HepG2 (cell line): Measurements from ENCODE around the gene CD72. TPM values are rescaled to one million over a fixed set of nuclear protein-coding genes. Genes with fewer than 3 reads are reported as not detected.

Source experiments
- ATAC-seq: fragments of 200-7000 bp; cut with Tn5 transposase; 3 replicates; pipeline ENCODE4 v1.9.1; 2020; ENCODE audit warnings: mild to moderate bottlenecking, moderate library complexity
- BruUV-seq: library from RNA; stranded (reverse); fragments of 400-500 nt; replicated peaks from 2 replicates; lab custom pipeline; 2021; lab: Mats Ljungman, UMichigan
- CTCF ChIA-PET: fragments of 300-600 bp; formaldehyde crosslinking; extraction: SDS; loops from one replicate; lab custom pipeline; 2021; ENCODE audit warnings: low total read pairs, inconsistent platforms, low intra/inter-chr PET ratio; lab: Yijun Ruan, JAX
- POLR2A ChIA-PET: fragments of 350-600 bp; sonication (Branson Sonifier 250); formaldehyde crosslinking; loops from one replicate; lab custom pipeline; 2020; ENCODE audit warnings: antibody characterized with exemption, inconsistent platforms; lab: Yijun Ruan, JAX
- DNase-seq: peaks from one replicate; pipeline ENCODE4 v3.0.0-alpha.2; 2015; ENCODE audit warnings: low spot score
- FAIRE-seq: peaks from 3 replicates; lab custom pipeline; 2011; peaks lifted over from hg19 to GRCh38; lab: Jason Lieb, UNC
- H2AFZ ChIP-seq: one replicate; pipeline ENCODE4 v1.6.1; 2011; ENCODE audit warnings: low read length, inconsistent platforms
- H3K27ac ChIP-seq: fragments of 300-600 bp; 3 replicates; pipeline ENCODE4 v1.8.0; 2011; ENCODE audit warnings: mixed run types, mild to moderate bottlenecking, mixed read lengths, low read length, inconsistent platforms; ENCODE audit not compliant: insufficient read depth; ENCODE audit errors: extremely low read length
- H3K27me3 ChIP-seq, 2 experiments: fragments of 200-600 bp in 1 of 2; 2 replicates in 1 of 2; 3 replicates in 1 of 2; pipeline versions ENCODE4 v1.6.0 to v1.8.0; 2011; ENCODE audit warnings: low read length in 2 of 2, mild to moderate bottlenecking in 2 of 2, moderate library complexity in 2 of 2, inconsistent platforms in 1 of 2; ENCODE audit not compliant: insufficient read depth in 2 of 2, control insufficient read depth in 1 of 2
- H3K36me3 ChIP-seq, 2 experiments: fragments of 200-600 bp in 1 of 2; replicated peaks in 1 of 2; 2 replicates in 1 of 2; 3 replicates in 1 of 2; pipeline versions ENCODE4 v1.5.1 to v1.8.0; 2011; ENCODE audit warnings: low read length in 2 of 2, inconsistent platforms in 1 of 2; ENCODE audit not compliant: insufficient read depth in 2 of 2, control insufficient read depth in 1 of 2
- H3K4me1 ChIP-seq: 2 replicates; pipeline ENCODE4 v1.5.1; 2012; ENCODE audit warnings: low read length, inconsistent platforms; ENCODE audit not compliant: insufficient read depth
- H3K4me2 ChIP-seq: 2 replicates; pipeline ENCODE4 v1.6.0; 2011; ENCODE audit warnings: low read depth, low read length, inconsistent platforms
- H3K4me3 ChIP-seq, 3 experiments: fragments of 200-600 bp in 1 of 3; sonication (generic), shearing (Covaris generic) in 1 of 3; replicated peaks in 1 of 3; 2 replicates each; pipeline ENCODE4 v1.5.1; 2011 to 2016; ENCODE audit warnings: low read length in 3 of 3, inconsistent platforms in 2 of 3, low read depth in 2 of 3, mild to moderate bottlenecking in 2 of 3, control low read depth in 1 of 3, mixed read lengths in 1 of 3; ENCODE audit not compliant: insufficient read depth in 1 of 3
- H3K79me2 ChIP-seq: one replicate; pipeline ENCODE4 v1.6.1; 2011; ENCODE audit warnings: low read length, inconsistent platforms; ENCODE audit not compliant: insufficient read depth
- H3K9ac ChIP-seq: 2 replicates; pipeline ENCODE4 v1.6.0; 2011; ENCODE audit warnings: mild to moderate bottlenecking, low read depth, low read length, inconsistent platforms; ENCODE audit not compliant: insufficient read depth
- H3K9me3 ChIP-seq: 2 replicates; pipeline ENCODE4 v1.5.1; 2012; ENCODE audit warnings: mild to moderate bottlenecking, low read length
- H4K20me1 ChIP-seq: 2 replicates; pipeline ENCODE4 v1.6.0; 2011; ENCODE audit warnings: inconsistent platforms, mild to moderate bottlenecking, low read length, moderate library complexity; ENCODE audit not compliant: insufficient read depth
- ARHGAP35 ChIP-seq: sonication (generic); formaldehyde crosslinking; IDR thresholded peaks from 2 replicates; pipeline ENCODE4 v1.9.0; 2022; ENCODE audit warnings: mild to moderate bottlenecking, inconsistent platforms, moderate library complexity, missing genetic modification reagents, borderline replicate concordance
- ATAD3A ChIP-seq: sonication (generic); formaldehyde crosslinking; IDR thresholded peaks from 2 replicates; pipeline ENCODE4 v1.4.0; 2020; ENCODE audit warnings: missing genetic modification reagents
- CEBPG ChIP-seq: IDR thresholded peaks from 2 replicates; pipeline ENCODE4 v1.6.1; 2016
- RNF2 ChIP-seq: fragments of 450-650 bp; conservative IDR thresholded peaks from 2 replicates; pipeline ENCODE4 v1.6.1; 2016; ENCODE audit warnings: low read depth
- SMYD3 ChIP-seq: sonication (generic); formaldehyde crosslinking; IDR thresholded peaks from 2 replicates; pipeline ENCODE4 v1.8.1; 2023; ENCODE audit warnings: mild to moderate bottlenecking, missing genetic modification reagents
- STAT5B ChIP-seq: sonication (generic); formaldehyde crosslinking; IDR thresholded peaks from 2 replicates; pipeline ENCODE4 v1.4.0; 2020; ENCODE audit warnings: missing genetic modification reagents
- TBX3 ChIP-seq: fragments of 450-650 bp; IDR thresholded peaks from 2 replicates; pipeline ENCODE4 v1.6.1; 2017; ENCODE audit warnings: antibody characterized with exemption, mild to moderate bottlenecking, inconsistent platforms, borderline replicate concordance
- ZBTB39 ChIP-seq: sonication (generic); formaldehyde crosslinking; IDR thresholded peaks from 2 replicates; pipeline ENCODE4 v1.5.0; 2020; ENCODE audit warnings: missing genetic modification reagents
- ZNF235 ChIP-seq: sonication (generic); formaldehyde crosslinking; IDR thresholded peaks from 2 replicates; pipeline ENCODE4 v1.8.1; 2023; ENCODE audit warnings: mild to moderate bottlenecking, missing genetic modification reagents, borderline replicate concordance
- ZNF674 ChIP-seq: sonication (generic); formaldehyde crosslinking; IDR thresholded peaks from 2 replicates; pipeline ENCODE4 v1.5.0; 2020; ENCODE audit warnings: low read depth, mild to moderate bottlenecking, missing genetic modification reagents
- ZNF782 ChIP-seq: sonication (generic); formaldehyde crosslinking; IDR thresholded peaks from 2 replicates; pipeline ENCODE4 v1.4.0; 2020; ENCODE audit warnings: missing genetic modification reagents, mild to moderate bottlenecking, borderline replicate concordance
- WGBS: methylation state at CpG from one replicate; pipeline ENCODE4 v1.1.6; 2017; ENCODE audit warnings: low lambda C conversion rate; 5-methylcytosine and 5-hydroxymethylcytosine counted together
- in situ Hi-C: cut with HindIII; loops from 2 replicates; pipeline ENCODE4 v1.10.0; 2017; ENCODE audit warnings: low pct_unique_long_range_greater_than_20kb; ENCODE audit not compliant: extremely low pct_ligation_motif_present
- intact Hi-C: fragments of 100-400 bp; cut with micrococcal nuclease; formaldehyde crosslinking; loops from one replicate; pipeline ENCODE4 v1.10.0; 2022; ENCODE audit not compliant: unreplicated experiment
- polyA plus RNA-seq, 8 experiments: library from polyadenylated mRNA; depleted of rRNA in 3 of 8; stranded (reverse) in 7 of 8; unstranded in 1 of 8; fragments of >200 nt; fragmentation: Illumina TruSeq in 4 of 8; extraction: Trizol in 4 of 8; gene quantifications; 2 replicates each; pipeline versions ENCODE4 v1.2.1 to v1.2.3, GENCODE V29; 2011 to 2016; ENCODE audit warnings: low read depth in 4 of 8, missing spikeins in 1 of 8, mixed read lengths in 1 of 8; ENCODE audit not compliant: insufficient read depth in 1 of 8
- total RNA-seq, 5 experiments: library from RNA; depleted of rRNA; stranded (reverse); fragments of >200 nt; fragmentation: Illumina TruSeq; extraction: Trizol; gene quantifications; 2 replicates each; pipeline ENCODE4 v1.2.3, GENCODE V29; 2016; ENCODE audit warnings: low read depth in 1 of 5
- TF ChIP-seq, protein P1 (sequence below): sonication (generic); formaldehyde crosslinking; IDR thresholded peaks from 2 replicates; pipeline ENCODE4 v1.4.0; 2020; ENCODE audit warnings: missing genetic modification reagents
- TF ChIP-seq, protein P2 (sequence below): sonication (generic); formaldehyde crosslinking; IDR thresholded peaks from 2 replicates; pipeline ENCODE4 v1.8.0; 2022; ENCODE audit warnings: mild to moderate bottlenecking, missing genetic modification reagents; ENCODE audit not compliant: insufficient replicate concordance
- TF ChIP-seq, protein P3 (sequence below): sonication (generic); formaldehyde crosslinking; IDR thresholded peaks from 2 replicates; pipeline ENCODE4 v1.4.0; 2020; ENCODE audit warnings: mild to moderate bottlenecking, low read depth, missing genetic modification reagents

The CD72 gene
- total and polyA plus RNA-seq, 2 of the 13 experiments (the other 11 are each of a cell fraction or from before 2014, with no cell fraction given): 0.18 to 1.1 TPM

DNA sequence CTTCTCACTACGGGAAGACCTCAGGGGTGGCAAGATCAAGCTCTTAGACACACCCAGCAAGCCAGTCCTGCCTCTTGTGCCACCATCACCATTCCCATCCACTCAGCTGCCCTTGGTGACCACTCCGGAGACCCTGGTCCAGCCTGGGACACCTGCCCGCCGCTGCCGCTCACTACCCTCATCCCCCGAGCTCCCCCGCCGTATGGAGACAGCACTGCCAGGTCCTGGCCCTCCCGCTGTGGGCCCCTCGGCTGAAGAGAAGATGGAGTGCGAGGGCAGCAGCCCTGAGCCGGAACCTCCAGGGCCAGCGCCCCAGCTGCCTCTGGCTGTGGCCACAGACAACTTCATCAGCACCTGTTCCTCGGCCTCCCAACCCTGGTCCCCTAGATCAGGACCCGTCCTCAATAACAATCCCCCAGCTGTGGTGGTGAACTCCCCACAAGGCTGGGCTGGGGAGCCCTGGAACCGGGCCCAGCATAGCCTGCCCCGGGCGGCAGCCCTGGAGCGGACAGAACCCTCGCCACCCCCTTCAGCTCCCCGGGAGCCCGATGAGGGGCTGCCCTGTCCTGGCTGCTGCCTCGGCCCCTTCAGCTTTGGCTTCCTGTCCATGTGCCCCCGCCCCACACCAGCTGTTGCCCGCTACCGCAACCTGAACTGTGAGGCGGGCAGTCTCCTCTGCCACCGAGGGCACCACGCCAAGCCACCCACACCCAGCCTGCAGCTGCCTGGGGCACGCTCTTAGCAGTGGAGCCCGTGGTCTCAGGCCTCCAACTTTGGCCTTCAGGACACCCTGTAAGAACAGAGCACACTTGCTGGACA, 9.0 kb downstream of the CD72 start (continued):
- TF ChIP-seq, protein P1, sequence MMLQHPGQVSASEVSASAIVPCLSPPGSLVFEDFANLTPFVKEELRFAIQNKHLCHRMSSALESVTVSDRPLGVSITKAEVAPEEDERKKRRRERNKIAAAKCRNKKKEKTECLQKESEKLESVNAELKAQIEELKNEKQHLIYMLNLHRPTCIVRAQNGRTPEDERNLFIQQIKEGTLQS (CRISPR knock-in tag): no peak
- TF ChIP-seq STAT5B (no peak), ATAD3A (CRISPR knock-in tag) (no peak), CEBPG (no peak), SMYD3 (no peak), TBX3 (no peak), RNF2 (no peak), ZNF235 (CRISPR knock-in tag) (no peak)
- TF ChIP-seq, protein P2, sequence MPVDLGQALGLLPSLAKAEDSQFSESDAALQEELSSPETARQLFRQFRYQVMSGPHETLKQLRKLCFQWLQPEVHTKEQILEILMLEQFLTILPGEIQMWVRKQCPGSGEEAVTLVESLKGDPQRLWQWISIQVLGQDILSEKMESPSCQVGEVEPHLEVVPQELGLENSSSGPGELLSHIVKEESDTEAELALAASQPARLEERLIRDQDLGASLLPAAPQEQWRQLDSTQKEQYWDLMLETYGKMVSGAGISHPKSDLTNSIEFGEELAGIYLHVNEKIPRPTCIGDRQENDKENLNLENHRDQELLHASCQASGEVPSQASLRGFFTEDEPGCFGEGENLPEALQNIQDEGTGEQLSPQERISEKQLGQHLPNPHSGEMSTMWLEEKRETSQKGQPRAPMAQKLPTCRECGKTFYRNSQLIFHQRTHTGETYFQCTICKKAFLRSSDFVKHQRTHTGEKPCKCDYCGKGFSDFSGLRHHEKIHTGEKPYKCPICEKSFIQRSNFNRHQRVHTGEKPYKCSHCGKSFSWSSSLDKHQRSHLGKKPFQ (CRISPR knock-in tag): no peak
- TF ChIP-seq, protein P3, sequence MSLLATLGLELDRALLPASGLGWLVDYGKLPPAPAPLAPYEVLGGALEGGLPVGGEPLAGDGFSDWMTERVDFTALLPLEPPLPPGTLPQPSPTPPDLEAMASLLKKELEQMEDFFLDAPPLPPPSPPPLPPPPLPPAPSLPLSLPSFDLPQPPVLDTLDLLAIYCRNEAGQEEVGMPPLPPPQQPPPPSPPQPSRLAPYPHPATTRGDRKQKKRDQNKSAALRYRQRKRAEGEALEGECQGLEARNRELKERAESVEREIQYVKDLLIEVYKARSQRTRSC (CRISPR knock-in tag): no peak
- TF ChIP-seq, all 625 proteins: peak for 0

GRCh38 chr9:35608221-35608620, 10.0 kb downstream of the CD72 start:
- FAIRE-seq: no peak
- H3K27me3 ChIP-seq: peaks cover 0 to 1% of the 10 kb centered on the region in 2 experiments; a peak in 3 of 5 replicates
- DNase-seq: no peak
- CTCF ChIA-PET: no interaction called here
- H3K79me2 ChIP-seq: peaks cover 4% of the 10 kb centered on the region
- no peak overlapping the region for H3K4me3 ChIP-seq
- WGBS: 100% methylated on average over 2 of the region's 7 CpGs
- POLR2A ChIA-PET: interaction anchor here (0.9 kb wide), 1 partner anchor 38 kb away, joined by 3 read pairs; no protein-coding TSS in a partner anchor
- no TSS peak for BruUV-seq
- H3K4me1 ChIP-seq: peaks cover 17% of the 10 kb centered on the region
- no peak overlapping the region for H3K27ac ChIP-seq
- no peak overlapping the region for H3K9ac ChIP-seq
- H3K4me2 ChIP-seq: no peak overlapping the region
- no peak for ATAC-seq
- no peaks in the 10 kb centered on the region for H3K9me3 ChIP-seq
- in situ Hi-C loops (no loop called here), intact Hi-C loops (no loop called here)
- peaks cover 3 to 14% of the 10 kb centered on the region in 2 experiments; a peak in 3 of 5 replicates for H3K36me3 ChIP-seq
- H4K20me1 ChIP-seq: no peaks in the 10 kb centered on the region; the same call in 1 of the 2 replicates
- no peak overlapping the region for H2AFZ ChIP-seq
- TF ChIP-seq ZNF782 (CRISPR knock-in tag) (no peak), ZBTB39 (CRISPR knock-in tag) (no peak), CEBPG (no peak), TBX3 (no peak), ARHGAP35 (CRISPR knock-in tag) (no peak), ZNF674 (CRISPR knock-in tag) (no peak)
